ENCODE results near the gene CFAP92.

- TF ChIP-seq CTCF (IDR thresholded peaks at IDR 0.05; ENCODE audit: low read length) (no peak), EZH2phosphoT487 (IDR thresholded peaks at IDR 0.05; ENCODE audit: low read length) (no peak), EZH2 (optimal IDR thresholded peaks at IDR 0.05; ENCODE audit: low read depth, low read length) (no peak)
These were observed 19.8 kb downstream of the CFAP92 start for GRCh38 chr3:128973988-128974564.

Data from MM.1S (cell line).